HepG2 (cell line): ENCODE data around the gene ACAT1. TPM values are rescaled to one million over a fixed set of nuclear protein-coding genes. Genes with fewer than 3 reads are reported as not detected.

Experiments used
- ATAC-seq: fragments of 200-7000 bp; cut with Tn5 transposase; 3 replicates; pipeline ENCODE4 v1.9.1; 2020; ENCODE audit warnings: mild to moderate bottlenecking, moderate library complexity
- BruUV-seq: library from RNA; stranded (reverse); fragments of 400-500 nt; replicated peaks from 2 replicates; lab custom pipeline; 2021; lab: Mats Ljungman, UMichigan
- CTCF ChIA-PET: fragments of 300-600 bp; formaldehyde crosslinking; extraction: SDS; loops from one replicate; lab custom pipeline; 2021; ENCODE audit warnings: low total read pairs, inconsistent platforms, low intra/inter-chr PET ratio; lab: Yijun Ruan, JAX
- POLR2A ChIA-PET: fragments of 350-600 bp; sonication (Branson Sonifier 250); formaldehyde crosslinking; loops from one replicate; lab custom pipeline; 2020; ENCODE audit warnings: antibody characterized with exemption, inconsistent platforms; lab: Yijun Ruan, JAX
- DNase-seq: peaks from one replicate; pipeline ENCODE4 v3.0.0-alpha.2; 2015; ENCODE audit warnings: low spot score
- FAIRE-seq: peaks from 3 replicates; lab custom pipeline; 2011; peaks lifted over from hg19 to GRCh38; lab: Jason Lieb, UNC
- H2AFZ ChIP-seq: one replicate; pipeline ENCODE4 v1.6.1; 2011; ENCODE audit warnings: low read length, inconsistent platforms
- H3K27ac ChIP-seq: fragments of 300-600 bp; 3 replicates; pipeline ENCODE4 v1.8.0; 2011; ENCODE audit warnings: mixed run types, mild to moderate bottlenecking, mixed read lengths, low read length, inconsistent platforms; ENCODE audit not compliant: insufficient read depth; ENCODE audit errors: extremely low read length
- H3K27me3 ChIP-seq, 2 experiments: fragments of 200-600 bp in 1 of 2; 2 replicates in 1 of 2; 3 replicates in 1 of 2; pipeline versions ENCODE4 v1.6.0 to v1.8.0; 2011; ENCODE audit warnings: low read length in 2 of 2, mild to moderate bottlenecking in 2 of 2, moderate library complexity in 2 of 2, inconsistent platforms in 1 of 2; ENCODE audit not compliant: insufficient read depth in 2 of 2, control insufficient read depth in 1 of 2
- H3K36me3 ChIP-seq, 2 experiments: fragments of 200-600 bp in 1 of 2; replicated peaks in 1 of 2; 2 replicates in 1 of 2; 3 replicates in 1 of 2; pipeline versions ENCODE4 v1.5.1 to v1.8.0; 2011; ENCODE audit warnings: low read length in 2 of 2, inconsistent platforms in 1 of 2; ENCODE audit not compliant: insufficient read depth in 2 of 2, control insufficient read depth in 1 of 2
- H3K4me1 ChIP-seq: 2 replicates; pipeline ENCODE4 v1.5.1; 2012; ENCODE audit warnings: low read length, inconsistent platforms; ENCODE audit not compliant: insufficient read depth
- H3K4me2 ChIP-seq: 2 replicates; pipeline ENCODE4 v1.6.0; 2011; ENCODE audit warnings: low read depth, low read length, inconsistent platforms
- H3K4me3 ChIP-seq, 3 experiments: fragments of 200-600 bp in 1 of 3; sonication (generic), shearing (Covaris generic) in 1 of 3; replicated peaks in 1 of 3; 2 replicates each; pipeline ENCODE4 v1.5.1; 2011 to 2016; ENCODE audit warnings: low read length in 3 of 3, inconsistent platforms in 2 of 3, low read depth in 2 of 3, mild to moderate bottlenecking in 2 of 3, control low read depth in 1 of 3, mixed read lengths in 1 of 3; ENCODE audit not compliant: insufficient read depth in 1 of 3
- H3K79me2 ChIP-seq: one replicate; pipeline ENCODE4 v1.6.1; 2011; ENCODE audit warnings: low read length, inconsistent platforms; ENCODE audit not compliant: insufficient read depth
- H3K9ac ChIP-seq: 2 replicates; pipeline ENCODE4 v1.6.0; 2011; ENCODE audit warnings: mild to moderate bottlenecking, low read depth, low read length, inconsistent platforms; ENCODE audit not compliant: insufficient read depth
- H3K9me3 ChIP-seq: 2 replicates; pipeline ENCODE4 v1.5.1; 2012; ENCODE audit warnings: mild to moderate bottlenecking, low read length
- H4K20me1 ChIP-seq: 2 replicates; pipeline ENCODE4 v1.6.0; 2011; ENCODE audit warnings: inconsistent platforms, mild to moderate bottlenecking, low read length, moderate library complexity; ENCODE audit not compliant: insufficient read depth
- CHD4 ChIP-seq: fragments of 200-600 bp; sonication (generic); IDR thresholded peaks from 2 replicates; pipeline ENCODE4 v1.7.0; 2017; ENCODE audit warnings: mild to moderate bottlenecking, low read length, borderline replicate concordance
- EZH2 ChIP-seq: conservative IDR thresholded peaks from 2 replicates; pipeline ENCODE4 v1.6.1; 2012; ENCODE audit warnings: mild to moderate bottlenecking, low read depth, low read length, moderate library complexity
- GLMP ChIP-seq: sonication (generic); formaldehyde crosslinking; IDR thresholded peaks from 2 replicates; pipeline ENCODE4 v1.9.0; 2021; ENCODE audit warnings: missing genetic modification reagents, mild to moderate bottlenecking, borderline replicate concordance
- IRF2 ChIP-seq: IDR thresholded peaks from 2 replicates; pipeline ENCODE4 v1.6.1; 2018; ENCODE audit warnings: missing genetic modification reagents, missing compliant biosample characterization
- KLF15 ChIP-seq: sonication (generic); formaldehyde crosslinking; IDR thresholded peaks from 2 replicates; pipeline ENCODE4 v1.8.1; 2023; ENCODE audit warnings: borderline replicate concordance, mild to moderate bottlenecking, inconsistent platforms, missing genetic modification reagents, mixed read lengths
- NR2F6 ChIP-seq, 2 experiments: IDR thresholded peaks; 2 replicates each; pipeline ENCODE4 v1.6.1; 2016; ENCODE audit warnings: antibody characterized with exemption in 1 of 2, mild to moderate bottlenecking in 1 of 2
- PHF8 ChIP-seq: sonication (generic); formaldehyde crosslinking; IDR thresholded peaks from 2 replicates; pipeline ENCODE4 v1.5.0; 2020; ENCODE audit warnings: missing genetic modification reagents
- PLRG1 ChIP-seq: fragments of 450-650 bp; conservative IDR thresholded peaks from 2 replicates; pipeline ENCODE4 v1.6.1; 2016
- SRSF9 ChIP-seq: fragments of 200-400 bp; formaldehyde crosslinking; IDR thresholded peaks from 2 replicates; pipeline ENCODE4 v1.6.1; 2018; ENCODE audit warnings: borderline replicate concordance, mild to moderate bottlenecking, low read depth, low read length; ENCODE audit not compliant: insufficient read depth, poor library complexity, severe bottlenecking
- ZNF234 ChIP-seq: sonication (generic); formaldehyde crosslinking; conservative IDR thresholded peaks from 2 replicates; pipeline ENCODE4 v1.5.1; 2020; ENCODE audit warnings: mild to moderate bottlenecking, missing genetic modification reagents
- ZNF253 ChIP-seq: sonication (generic); formaldehyde crosslinking; IDR thresholded peaks from 2 replicates; pipeline ENCODE4 v1.8.0; 2022; ENCODE audit warnings: mild to moderate bottlenecking, missing genetic modification reagents, borderline replicate concordance
- ZSCAN31 ChIP-seq: sonication (generic); formaldehyde crosslinking; IDR thresholded peaks from 2 replicates; pipeline ENCODE4 v1.5.0; 2020; ENCODE audit warnings: low read depth, mild to moderate bottlenecking, missing genetic modification reagents
- WGBS: methylation state at CpG from one replicate; pipeline ENCODE4 v1.1.6; 2017; ENCODE audit warnings: low lambda C conversion rate; 5-methylcytosine and 5-hydroxymethylcytosine counted together
- in situ Hi-C: cut with HindIII; loops from 2 replicates; pipeline ENCODE4 v1.10.0; 2017; ENCODE audit warnings: low pct_unique_long_range_greater_than_20kb; ENCODE audit not compliant: extremely low pct_ligation_motif_present
- intact Hi-C: fragments of 100-400 bp; cut with micrococcal nuclease; formaldehyde crosslinking; loops from one replicate; pipeline ENCODE4 v1.10.0; 2022; ENCODE audit not compliant: unreplicated experiment
- polyA plus RNA-seq, 8 experiments: library from polyadenylated mRNA; depleted of rRNA in 3 of 8; stranded (reverse) in 7 of 8; unstranded in 1 of 8; fragments of >200 nt; fragmentation: Illumina TruSeq in 4 of 8; extraction: Trizol in 4 of 8; gene quantifications; 2 replicates each; pipeline versions ENCODE4 v1.2.1 to v1.2.3, GENCODE V29; 2011 to 2016; ENCODE audit warnings: low read depth in 4 of 8, missing spikeins in 1 of 8, mixed read lengths in 1 of 8; ENCODE audit not compliant: insufficient read depth in 1 of 8
- total RNA-seq, 5 experiments: library from RNA; depleted of rRNA; stranded (reverse); fragments of >200 nt; fragmentation: Illumina TruSeq; extraction: Trizol; gene quantifications; 2 replicates each; pipeline ENCODE4 v1.2.3, GENCODE V29; 2016; ENCODE audit warnings: low read depth in 1 of 5
- TF ChIP-seq, protein P1 (sequence below): sonication (generic); formaldehyde crosslinking; IDR thresholded peaks from 2 replicates; pipeline ENCODE4 v1.5.1; 2020; ENCODE audit warnings: mild to moderate bottlenecking, missing genetic modification reagents, moderate library complexity
- TF ChIP-seq, protein P2 (sequence below): sonication (generic); formaldehyde crosslinking; IDR thresholded peaks from 2 replicates; pipeline ENCODE4 v1.4.0; 2020; ENCODE audit warnings: missing genetic modification reagents, borderline replicate concordance
- TF ChIP-seq, protein P3 (sequence below): sonication (generic); formaldehyde crosslinking; IDR thresholded peaks from 2 replicates; pipeline ENCODE4 v1.5.0; 2020; ENCODE audit warnings: missing genetic modification reagents

Gene ACAT1
- total and polyA plus RNA-seq, 2 of the 13 experiments (the other 11 are each of a cell fraction or from before 2014, with no cell fraction given), result 103 to 165 TPM

GRCh38 chr11:108137212-108137611 is 15.8 kb downstream of the ACAT1 start (continued):
- TF ChIP-seq ZNF234, result no peak
- no peak for TF ChIP-seq CHD4

GRCh38 chr11:108142304-108142703 is 20.9 kb downstream of the ACAT1 start:
- ChIA-PET POLR2A (no interaction called here), CTCF (no interaction called here)
- Histone ChIP-seq H3K27me3 (no peaks in the 10 kb centered on the region; a peak in 1 of 5 replicates), H3K79me2 (no peaks in the 10 kb centered on the region), H3K4me2 (no peak overlapping the region), H3K36me3 (peaks cover 6 to 66% of the 10 kb centered on the region in 2 experiments), H3K4me1 (no peaks in the 10 kb centered on the region), H3K9me3 (no peaks in the 10 kb centered on the region), H3K4me3 (no peak overlapping the region), H4K20me1 (no peaks in the 10 kb centered on the region), H3K9ac (no peak overlapping the region), H3K27ac (no peak overlapping the region), H2AFZ (no peak overlapping the region)
- ATAC-seq (no peak), FAIRE-seq (no peak), DNase-seq (no peak)
- WGBS, result 96% methylated on average over 7 of the region's 7 CpGs
- in situ Hi-C loops, result no loop called here
- no TSS peak for BruUV-seq
- intact Hi-C loops, result no loop called here
- no peak for TF ChIP-seq IRF2 (CRISPR knock-in tag)
- TF ChIP-seq, protein P1, sequence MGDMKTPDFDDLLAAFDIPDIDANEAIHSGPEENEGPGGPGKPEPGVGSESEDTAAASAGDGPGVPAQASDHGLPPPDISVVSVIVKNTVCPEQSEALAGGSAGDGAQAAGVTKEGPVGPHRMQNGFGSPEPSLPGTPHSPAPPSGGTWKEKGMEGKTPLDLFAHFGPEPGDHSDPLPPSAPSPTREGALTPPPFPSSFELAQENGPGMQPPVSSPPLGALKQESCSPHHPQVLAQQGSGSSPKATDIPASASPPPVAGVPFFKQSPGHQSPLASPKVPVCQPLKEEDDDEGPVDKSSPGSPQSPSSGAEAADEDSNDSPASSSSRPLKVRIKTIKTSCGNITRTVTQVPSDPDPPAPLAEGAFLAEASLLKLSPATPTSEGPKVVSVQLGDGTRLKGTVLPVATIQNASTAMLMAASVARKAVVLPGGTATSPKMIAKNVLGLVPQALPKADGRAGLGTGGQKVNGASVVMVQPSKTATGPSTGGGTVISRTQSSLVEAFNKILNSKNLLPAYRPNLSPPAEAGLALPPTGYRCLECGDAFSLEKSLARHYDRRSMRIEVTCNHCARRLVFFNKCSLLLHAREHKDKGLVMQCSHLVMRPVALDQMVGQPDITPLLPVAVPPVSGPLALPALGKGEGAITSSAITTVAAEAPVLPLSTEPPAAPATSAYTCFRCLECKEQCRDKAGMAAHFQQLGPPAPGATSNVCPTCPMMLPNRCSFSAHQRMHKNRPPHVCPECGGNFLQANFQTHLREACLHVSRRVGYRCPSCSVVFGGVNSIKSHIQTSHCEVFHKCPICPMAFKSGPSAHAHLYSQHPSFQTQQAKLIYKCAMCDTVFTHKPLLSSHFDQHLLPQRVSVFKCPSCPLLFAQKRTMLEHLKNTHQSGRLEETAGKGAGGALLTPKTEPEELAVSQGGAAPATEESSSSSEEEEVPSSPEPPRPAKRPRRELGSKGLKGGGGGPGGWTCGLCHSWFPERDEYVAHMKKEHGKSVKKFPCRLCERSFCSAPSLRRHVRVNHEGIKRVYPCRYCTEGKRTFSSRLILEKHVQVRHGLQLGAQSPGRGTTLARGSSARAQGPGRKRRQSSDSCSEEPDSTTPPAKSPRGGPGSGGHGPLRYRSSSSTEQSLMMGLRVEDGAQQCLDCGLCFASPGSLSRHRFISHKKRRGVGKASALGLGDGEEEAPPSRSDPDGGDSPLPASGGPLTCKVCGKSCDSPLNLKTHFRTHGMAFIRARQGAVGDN (CRISPR knock-in tag), result no peak
- TF ChIP-seq NR2F6 (IDR thresholded peaks at IDR 0.05), result no peak
- no peak for TF ChIP-seq NR2F6 (CRISPR knock-in tag; IDR thresholded peaks at IDR 0.05)
- no peak for TF ChIP-seq EZH2
- TF ChIP-seq ZNF253 (CRISPR knock-in tag), result no peak
- no peak for TF ChIP-seq KLF15 (CRISPR knock-in tag)
- no peak for TF ChIP-seq SRSF9
- TF ChIP-seq PHF8 (CRISPR knock-in tag), result no peak
- no peak for TF ChIP-seq GLMP (CRISPR knock-in tag)
- TF ChIP-seq PLRG1, result no peak
- TF ChIP-seq, protein P2, sequence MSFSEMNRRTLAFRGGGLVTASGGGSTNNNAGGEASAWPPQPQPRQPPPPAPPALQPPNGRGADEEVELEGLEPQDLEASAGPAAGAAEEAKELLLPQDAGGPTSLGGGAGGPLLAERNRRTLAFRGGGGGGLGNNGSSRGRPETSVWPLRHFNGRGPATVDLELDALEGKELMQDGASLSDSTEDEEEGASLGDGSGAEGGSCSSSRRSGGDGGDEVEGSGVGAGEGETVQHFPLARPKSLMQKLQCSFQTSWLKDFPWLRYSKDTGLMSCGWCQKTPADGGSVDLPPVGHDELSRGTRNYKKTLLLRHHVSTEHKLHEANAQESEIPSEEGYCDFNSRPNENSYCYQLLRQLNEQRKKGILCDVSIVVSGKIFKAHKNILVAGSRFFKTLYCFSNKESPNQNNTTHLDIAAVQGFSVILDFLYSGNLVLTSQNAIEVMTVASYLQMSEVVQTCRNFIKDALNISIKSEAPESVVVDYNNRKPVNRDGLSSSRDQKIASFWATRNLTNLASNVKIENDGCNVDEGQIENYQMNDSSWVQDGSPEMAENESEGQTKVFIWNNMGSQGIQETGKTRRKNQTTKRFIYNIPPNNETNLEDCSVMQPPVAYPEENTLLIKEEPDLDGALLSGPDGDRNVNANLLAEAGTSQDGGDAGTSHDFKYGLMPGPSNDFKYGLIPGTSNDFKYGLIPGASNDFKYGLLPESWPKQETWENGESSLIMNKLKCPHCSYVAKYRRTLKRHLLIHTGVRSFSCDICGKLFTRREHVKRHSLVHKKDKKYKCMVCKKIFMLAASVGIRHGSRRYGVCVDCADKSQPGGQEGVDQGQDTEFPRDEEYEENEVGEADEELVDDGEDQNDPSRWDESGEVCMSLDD (CRISPR knock-in tag), result no peak
- no peak for TF ChIP-seq ZSCAN31 (CRISPR knock-in tag)
- TF ChIP-seq, protein P3, sequence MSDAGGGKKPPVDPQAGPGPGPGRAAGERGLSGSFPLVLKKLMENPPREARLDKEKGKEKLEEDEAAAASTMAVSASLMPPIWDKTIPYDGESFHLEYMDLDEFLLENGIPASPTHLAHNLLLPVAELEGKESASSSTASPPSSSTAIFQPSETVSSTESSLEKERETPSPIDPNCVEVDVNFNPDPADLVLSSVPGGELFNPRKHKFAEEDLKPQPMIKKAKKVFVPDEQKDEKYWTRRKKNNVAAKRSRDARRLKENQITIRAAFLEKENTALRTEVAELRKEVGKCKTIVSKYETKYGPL (CRISPR knock-in tag), result no peak
